Breast epithelium (tissue), 4 donors: ENCODE measurements around the gene DIS3L. TPM values are rescaled to one million over a fixed set of nuclear protein-coding genes. Genes with fewer than 3 reads are reported as not detected.
"Not testable (repeated sequence)": the region's sequence is repeated elsewhere in the genome, so short reads cannot be mapped to it uniquely, and the experiment has no call there.

Experiments
- DNase-seq, 2 donors: peaks; one replicate each; pipeline ENCODE4 v3.0.0-alpha.2; 2019; ENCODE audit warnings: low spot score in 2 of 2
- H3K27ac ChIP-seq, 2 donors: fragments of 200-600 bp; sonication (generic) in 1 of 2; one replicate each; pipeline ENCODE4 v1.5.1; 2016 to 2019; ENCODE audit warnings: mild to moderate bottlenecking in 1 of 2
- H3K27me3 ChIP-seq, 2 donors: fragments of 200-600 bp; sonication (generic) in 1 of 2; one replicate each; pipeline versions ENCODE4 v1.5.1 to v1.6.0; 2017 to 2019; ENCODE audit warnings: control low read depth in 1 of 2, mild to moderate bottlenecking in 1 of 2
- H3K36me3 ChIP-seq: fragments of 200-600 bp; one replicate; pipeline ENCODE4 v1.5.1; 2019
- H3K4me1 ChIP-seq, 2 donors: fragments of 200-600 bp; sonication (generic); one replicate each; pipeline ENCODE4 v1.5.1; 2016 to 2019; ENCODE audit warnings: control low read depth in 1 of 2
- H3K4me3 ChIP-seq, 3 donors: fragments of 200-600 bp; sonication (generic); 1 replicate in 2 of 3; 2 replicates in 1 of 3; pipeline ENCODE4 v1.5.1; 2016 to 2019; ENCODE audit warnings: mild to moderate bottlenecking in 3 of 3, moderate library complexity in 2 of 3
- H3K9me3 ChIP-seq, 2 donors: fragments of 200-600 bp; sonication (generic) in 1 of 2; one replicate each; pipeline ENCODE4 v1.5.1; 2016 to 2019; ENCODE audit warnings: control low read depth in 1 of 2
- CTCF ChIP-seq, 3 donors: fragments of 450-650 bp; IDR thresholded peaks; one replicate each; pipeline ENCODE4 v1.5.1; 2016 to 2017; ENCODE audit warnings: antibody characterized with exemption in 3 of 3, mild to moderate bottlenecking in 3 of 3, moderate library complexity in 3 of 3
- POLR2A ChIP-seq: fragments of 450-650 bp; IDR thresholded peaks from one replicate; pipeline ENCODE4 v1.6.1; 2016; ENCODE audit warnings: antibody characterized with exemption, mild to moderate bottlenecking, moderate library complexity
- POLR2AphosphoS5 ChIP-seq, 3 donors: sonication (generic); formaldehyde crosslinking; IDR thresholded peaks; one replicate each; pipeline ENCODE4 v1.6.1; 2017; ENCODE audit warnings: antibody characterized with exemption in 3 of 3
- intact Hi-C: fragments of 100-400 bp; cut with DNase I; formaldehyde crosslinking; loops from one replicate; pipeline ENCODE4 v1.15.1; 2023; ENCODE audit warnings: low total_unique reads
- total RNA-seq, 3 donors: library from RNA; depleted of rRNA; stranded (reverse); fragments of >200 nt; gene quantifications; one replicate each; pipeline ENCODE4 v1.1.0, GENCODE V29; 2016

Gene DIS3L
- total RNA-seq, 3 donors from 2014 or later = 37.0 to 46.4 (median 43.2) TPM

- Histone ChIP-seq H3K4me3 (peak overlapping the region; percentile 60 to 79 (median 68)), H3K36me3 (no peaks in the 10 kb centered on the region), H3K27me3 (no peaks in the 10 kb centered on the region), H3K9me3 (no peaks in the 10 kb centered on the region), H3K27ac (peak overlapping the region; percentile 52 to 85), H3K4me1 (no peaks in the 10 kb centered on the region)
- TF ChIP-seq POLR2AphosphoS5 (IDR thresholded peaks at IDR 0.05) (no peak), CTCF (IDR thresholded peaks at IDR 0.05) (no peak)
- intact Hi-C loops = no loop called here
- DNase-seq = no peak
Observed at GRCh38 chr15:66356077-66356358, 62.6 kb downstream of the DIS3L start.

DNA sequence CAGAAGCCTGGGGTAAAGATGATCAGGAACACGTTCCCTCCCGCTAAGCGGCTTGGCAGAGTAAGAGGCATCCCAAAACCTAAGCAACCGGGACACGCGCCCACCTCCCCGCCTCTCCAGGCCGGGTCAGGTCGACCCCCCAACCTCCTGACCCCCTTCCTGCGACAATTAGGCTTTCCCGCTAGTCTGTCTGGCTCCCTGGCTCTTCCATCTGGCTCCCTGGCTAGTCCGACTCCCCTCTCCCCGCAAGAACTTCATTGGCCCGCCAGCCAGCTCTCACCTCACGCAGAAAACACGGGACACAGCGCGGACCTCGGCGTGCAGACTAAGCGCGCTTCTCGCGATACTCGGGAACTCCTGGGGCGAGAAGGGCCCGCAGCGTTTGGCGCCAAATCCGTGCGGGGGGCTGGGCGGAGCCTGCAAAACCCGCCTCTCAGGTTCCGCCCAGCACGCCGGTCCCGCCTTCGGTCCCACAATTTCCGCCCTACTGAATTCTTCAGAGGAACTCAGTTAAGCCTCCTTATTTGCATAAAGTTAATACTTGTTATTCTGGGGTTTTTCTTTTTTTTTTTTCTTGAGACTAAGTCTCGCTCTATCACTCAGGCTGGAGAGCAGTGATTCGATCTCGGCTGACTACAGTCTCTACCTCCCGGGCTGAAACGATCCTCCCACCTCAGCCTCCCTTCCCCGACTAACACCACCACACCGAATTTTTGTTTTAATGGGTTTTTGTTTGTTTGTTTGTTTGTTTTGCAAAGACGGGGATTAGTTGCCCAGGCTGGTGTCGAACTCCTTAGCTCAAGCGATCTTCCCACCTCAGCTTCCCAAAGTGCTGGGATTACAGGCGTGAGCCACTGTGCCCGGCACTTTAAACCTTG, 63.2 kb downstream of the DIS3L start, which contains the start of gene TIPIN:
TSS of gene TIPIN (minus strand) at position 327 of the 878 bp plus-strand sequence. CDS start 3,738 bp downstream, outside the sequence.
- peak; percentile 88 to 94 for DNase-seq
- Histone ChIP-seq H3K36me3 (no peaks in the 10 kb centered on the region), H3K27me3 (no peaks in the 10 kb centered on the region), H3K4me1 (no peaks in the 10 kb centered on the region), H3K27ac (peak within 1 kb of the TSS; percentile 52 to 85), H3K4me3 (peak within 1 kb of the TSS; percentile 60 to 79 (median 68)), H3K9me3 (no peaks in the 10 kb centered on the region)
- no peak for TF ChIP-seq POLR2A
- TF ChIP-seq POLR2AphosphoS5 (IDR thresholded peaks at IDR 0.05) = peak in 2 of 3 donors; percentile 57 to 65
- intact Hi-C loops = no loop called here

DNA sequence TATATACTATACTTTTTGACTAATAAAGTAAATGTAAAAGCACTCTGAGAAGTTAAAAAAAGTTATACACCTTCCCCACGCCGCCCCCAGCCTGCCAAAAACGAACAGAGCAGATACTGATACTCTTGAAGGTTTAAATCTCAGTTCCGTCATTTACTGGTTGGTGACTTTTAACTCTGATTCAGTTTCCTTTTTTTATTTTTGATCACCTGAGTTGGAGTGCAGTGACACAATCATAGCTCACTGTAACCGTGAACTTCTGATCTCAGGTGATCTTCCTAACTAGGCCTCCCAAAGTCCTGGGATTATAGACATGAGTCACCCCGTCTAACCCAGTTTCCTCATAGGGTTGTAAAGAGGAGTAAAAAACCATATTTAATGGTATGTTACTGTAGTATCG, 66.4 kb downstream of the DIS3L start:
- Histone ChIP-seq H3K27me3 (no peaks in the 10 kb centered on the region), H3K4me3 (no peak overlapping the region), H3K27ac (no peak overlapping the region), H3K4me1 (no peaks in the 10 kb centered on the region), H3K36me3 (no peaks in the 10 kb centered on the region), H3K9me3 (no peaks in the 10 kb centered on the region)
- TF ChIP-seq CTCF (IDR thresholded peaks at IDR 0.05) (no peak), POLR2AphosphoS5 (IDR thresholded peaks at IDR 0.05) (no peak), POLR2A (no peak)
- intact Hi-C loops = no loop called here
- no peak for DNase-seq

DNA sequence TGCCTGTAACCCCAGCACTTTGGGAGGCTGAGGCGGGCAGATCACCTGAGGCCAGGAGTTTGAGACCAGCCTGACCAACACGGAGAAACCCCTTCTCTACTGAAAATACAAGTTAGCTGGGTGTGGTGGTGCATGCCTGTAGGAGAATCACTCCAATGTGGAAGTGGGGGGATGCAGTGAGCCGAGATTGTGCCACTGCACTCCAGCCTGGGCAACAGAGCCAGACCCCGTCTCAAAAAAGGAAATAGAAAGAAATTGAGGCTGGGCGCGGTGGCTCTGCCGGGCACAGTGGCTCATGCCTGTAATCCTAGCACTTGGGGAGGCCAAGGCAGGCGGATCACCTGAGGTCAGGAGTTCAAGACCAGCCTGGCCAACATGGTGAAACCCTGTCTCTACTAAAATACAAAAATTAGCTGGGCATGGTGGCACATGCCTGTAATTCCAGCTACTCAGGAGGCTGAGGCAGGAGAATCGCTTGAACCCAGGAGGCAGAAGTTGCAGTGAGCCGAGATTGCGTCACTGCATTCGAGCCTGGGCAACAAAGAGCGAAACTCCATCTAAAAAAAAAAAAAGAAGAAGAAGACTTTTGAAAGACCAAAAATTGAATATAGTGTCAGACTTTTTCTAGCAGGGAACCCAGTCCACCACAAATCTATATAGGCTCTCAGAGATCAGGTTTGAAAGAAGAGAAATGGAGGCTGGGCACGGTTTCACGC, 68.5 kb downstream of the DIS3L start:
- H3K36me3 ChIP-seq, H3K27ac ChIP-seq, DNase-seq, H3K4me3 ChIP-seq, H3K9me3 ChIP-seq, H3K27me3 ChIP-seq, intact Hi-C loops, H3K4me1 ChIP-seq: not testable (repeated sequence)

- Histone ChIP-seq H3K27ac (no peak overlapping the region), H3K4me3 (no peak overlapping the region), H3K9me3 (no peaks in the 10 kb centered on the region), H3K4me1 (no peaks in the 10 kb centered on the region), H3K36me3 (no peaks in the 10 kb centered on the region), H3K27me3 (no peaks in the 10 kb centered on the region)
- DNase-seq = no peak
- intact Hi-C loops = no loop called here
- TF ChIP-seq CTCF (IDR thresholded peaks at IDR 0.05) (no peak), POLR2AphosphoS5 (IDR thresholded peaks at IDR 0.05) (no peak), POLR2A (no peak)
Observed at GRCh38 chr15:66362776-66363175, 69.4 kb downstream of the DIS3L start.

- intact Hi-C loops = no loop called here
- Histone ChIP-seq H3K4me3 (no peak overlapping the region), H3K36me3 (no peaks in the 10 kb centered on the region), H3K27ac (no peak overlapping the region), H3K27me3 (no peaks in the 10 kb centered on the region), H3K4me1 (no peaks in the 10 kb centered on the region), H3K9me3 (no peaks in the 10 kb centered on the region)
- TF ChIP-seq POLR2A (no peak), POLR2AphosphoS5 (IDR thresholded peaks at IDR 0.05) (no peak), CTCF (IDR thresholded peaks at IDR 0.05) (no peak)
- no peak for DNase-seq
Observed at GRCh38 chr15:66364944-66365528, 71.7 kb downstream of the DIS3L start.
